Activated CD4-positive, alpha-beta T cell treated with anti-CD3 and anti-CD28 coated beads for 36 hours (primary cell): Measurements from ENCODE around the gene RIOK3. TPM values are rescaled to one million over a fixed set of nuclear protein-coding genes. Genes with fewer than 3 reads are reported as not detected.
"Not testable (repeated sequence)": the region's sequence is repeated elsewhere in the genome, so short reads cannot be mapped to it uniquely, and the experiment has no call there.

Experiments used
- ATAC-seq: fragments of 200-7000 bp; cut with Tn5 transposase; one replicate; pipeline ENCODE4 v1.10.0; 2021; ENCODE audit warnings: mild to moderate bottlenecking, moderate library complexity
- CTCF ChIA-PET: fragments of 350-600 bp; sonication (Branson Sonifier 250); formaldehyde crosslinking; loops from one replicate; lab custom pipeline; 2021; ENCODE audit warnings: antibody characterized with exemption; lab: Charles Lee
- POLR2A ChIA-PET: fragments of 350-600 bp; sonication (Branson Sonifier 250); formaldehyde crosslinking; loops from one replicate; lab custom pipeline; 2021; ENCODE audit warnings: antibody characterized with exemption, inconsistent platforms; lab: Charles Lee
- DNase-seq: peaks from one replicate; pipeline ENCODE4 v3.0.0-alpha.2; 2020
- H3K27ac Mint-ChIP-seq: one replicate; pipeline ENCODE4 v1.8.0; 2021; ENCODE audit warnings: mixed read lengths
- H3K27me3 Mint-ChIP-seq: one replicate; pipeline ENCODE4 v1.8.0; 2021; ENCODE audit warnings: mixed read lengths
- H3K36me3 Mint-ChIP-seq: one replicate; pipeline ENCODE4 v1.8.0; 2021; ENCODE audit warnings: low read depth, mixed read lengths
- H3K4me1 Mint-ChIP-seq: one replicate; pipeline ENCODE4 v1.8.0; 2021; ENCODE audit warnings: mixed read lengths
- H3K4me3 Mint-ChIP-seq: one replicate; pipeline ENCODE4 v1.8.0; 2021; ENCODE audit warnings: mild to moderate bottlenecking, moderate library complexity, mixed read lengths
- H3K9me3 Mint-ChIP-seq: one replicate; pipeline ENCODE4 v1.8.0; 2021; ENCODE audit warnings: low read depth, mixed read lengths
- intact Hi-C, 2 experiments: fragments of 100-400 bp; cut with DNase I in 1 of 2; cut with micrococcal nuclease in 1 of 2; formaldehyde crosslinking; loops; one replicate each; pipeline versions ENCODE4 v1.14.2 to v1.15.1; 2022 to 2024; cut with DNase I, micrococcal nuclease
- total RNA-seq, 2 experiments: library from RNA; stranded (reverse); gene quantifications; one replicate each; pipeline ENCODE4 v1.2.3, GENCODE V29; 2021

The RIOK3 gene
- total RNA-seq, 2 experiments from 2014 or later: 71.1 to 71.2 TPM

GRCh38 chr18:23428821-23429220 lies 24.3 kb upstream of the RIOK3 start:
- ATAC-seq: no peak
- Mint-ChIP-seq H3K4me1 (no peaks in the 10 kb centered on the region), H3K9me3 (no peaks in the 10 kb centered on the region), H3K4me3 (no peak overlapping the region), H3K27ac (no peak overlapping the region), H3K27me3 (no peaks in the 10 kb centered on the region), H3K36me3 (peaks cover 21% of the 10 kb centered on the region)
- intact Hi-C loops: no loop called here
- ChIA-PET CTCF (interaction anchor here (1.0 kb wide), 1 partner anchor 9 kb away, joined by 3 read pairs; a partner anchor contains a TSS), POLR2A (no interaction called here)
- no peak for DNase-seq

GRCh38 chr18:23429538-23429937 lies 23.5 kb upstream of the RIOK3 start:
- H3K27ac Mint-ChIP-seq, DNase-seq, ATAC-seq, H3K4me3 Mint-ChIP-seq, H3K9me3 Mint-ChIP-seq, H3K4me1 Mint-ChIP-seq, intact Hi-C loops, POLR2A ChIA-PET, H3K27me3 Mint-ChIP-seq: not testable (repeated sequence)
- CTCF ChIA-PET: interaction anchor here (1.0 kb wide), 1 partner anchor 8 kb away, joined by 3 read pairs; a partner anchor contains a TSS
- peaks cover 21% of the 10 kb centered on the region for H3K36me3 Mint-ChIP-seq

DNA sequence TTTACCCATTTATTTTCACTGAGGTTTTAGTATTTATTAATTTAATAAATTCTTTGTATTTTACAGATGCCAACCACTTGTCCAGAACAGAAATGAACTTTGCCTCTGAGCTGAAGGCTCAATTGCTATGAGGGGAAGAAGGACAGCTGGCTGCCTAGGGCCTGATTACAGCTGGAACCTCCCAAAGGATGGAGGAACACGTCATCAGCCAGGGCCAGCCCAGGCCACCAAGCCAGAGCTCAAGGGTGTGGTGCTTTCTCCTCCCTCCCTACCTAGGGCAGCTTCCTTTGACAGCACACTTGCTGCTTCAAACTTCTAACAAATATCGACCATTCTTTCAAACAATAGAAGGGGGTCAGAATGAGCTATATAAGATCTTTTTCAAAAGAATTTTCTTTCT lies 19.7 kb upstream of the RIOK3 start:
- Mint-ChIP-seq H3K27ac (no peak overlapping the region), H3K9me3 (no peaks in the 10 kb centered on the region), H3K4me1 (peaks cover 9% of the 10 kb centered on the region), H3K4me3 (no peak overlapping the region), H3K36me3 (peaks cover 17% of the 10 kb centered on the region), H3K27me3 (no peaks in the 10 kb centered on the region)
- POLR2A ChIA-PET: interaction anchor here (0.7 kb wide), 1 partner anchor 8 kb away, joined by 3 read pairs; no protein-coding TSS in a partner anchor
- intact Hi-C loops: no loop called here
- DNase-seq (no peak), ATAC-seq (no peak)
- CTCF ChIA-PET: interaction anchor here (1.8 kb wide), 1 partner anchor 22 kb away, joined by 9 read pairs; no protein-coding TSS in a partner anchor

GRCh38 chr18:23437357-23438045 lies 15.6 kb upstream of the RIOK3 start:
- DNase-seq (peak; percentile 91), ATAC-seq (peak; percentile 100)
- no peaks in the 10 kb centered on the region for H3K36me3 Mint-ChIP-seq
- H3K4me3 Mint-ChIP-seq: peak overlapping the region; percentile 93
- no peaks in the 10 kb centered on the region for H3K9me3 Mint-ChIP-seq
- POLR2A ChIA-PET: no interaction called here
- no peaks in the 10 kb centered on the region for H3K27me3 Mint-ChIP-seq
- CTCF ChIA-PET: interaction anchor here (0.7 to 1.0 kb wide), 2 partner anchors 8 to 311 kb away, joined by 3 read pairs; no protein-coding TSS in a partner anchor
- peaks cover 17% of the 10 kb centered on the region for H3K4me1 Mint-ChIP-seq
- H3K27ac Mint-ChIP-seq: peak overlapping the region; percentile 89
- intact Hi-C loops: loop anchor here (1.0 to 5.0 kb wide), 6 partner anchors 15 to 504 kb away; partner anchors contain the start of genes RIOK3 (in 2 of the 2), NPC1 (in 1 of the 2), RBBP8 (in 1 of the 2) and RMC1 (in 1 of the 2)

DNA sequence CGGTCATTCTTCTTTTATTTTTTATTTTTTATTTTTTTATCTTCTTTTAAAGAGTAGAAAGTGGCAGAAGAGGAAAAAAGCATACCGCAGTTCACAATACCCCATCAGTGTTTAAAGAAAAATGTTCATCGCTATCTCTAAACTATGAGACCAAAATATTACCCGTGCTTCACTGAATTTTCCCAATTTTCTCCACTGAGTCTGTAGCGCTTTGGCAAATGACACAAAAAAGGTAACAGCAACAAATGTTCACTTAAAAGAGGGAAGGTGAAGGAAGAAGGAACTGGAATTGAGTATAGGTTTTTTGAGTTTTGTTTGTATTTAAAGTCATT lies 15.1 kb upstream of the RIOK3 start:
- POLR2A ChIA-PET: no interaction called here
- intact Hi-C loops: loop anchor here (2.0 to 5.0 kb wide), 2 partner anchors 15 to 206 kb away; partner anchors contain the start of gene RIOK3 (in 1 of the 2)

DNA sequence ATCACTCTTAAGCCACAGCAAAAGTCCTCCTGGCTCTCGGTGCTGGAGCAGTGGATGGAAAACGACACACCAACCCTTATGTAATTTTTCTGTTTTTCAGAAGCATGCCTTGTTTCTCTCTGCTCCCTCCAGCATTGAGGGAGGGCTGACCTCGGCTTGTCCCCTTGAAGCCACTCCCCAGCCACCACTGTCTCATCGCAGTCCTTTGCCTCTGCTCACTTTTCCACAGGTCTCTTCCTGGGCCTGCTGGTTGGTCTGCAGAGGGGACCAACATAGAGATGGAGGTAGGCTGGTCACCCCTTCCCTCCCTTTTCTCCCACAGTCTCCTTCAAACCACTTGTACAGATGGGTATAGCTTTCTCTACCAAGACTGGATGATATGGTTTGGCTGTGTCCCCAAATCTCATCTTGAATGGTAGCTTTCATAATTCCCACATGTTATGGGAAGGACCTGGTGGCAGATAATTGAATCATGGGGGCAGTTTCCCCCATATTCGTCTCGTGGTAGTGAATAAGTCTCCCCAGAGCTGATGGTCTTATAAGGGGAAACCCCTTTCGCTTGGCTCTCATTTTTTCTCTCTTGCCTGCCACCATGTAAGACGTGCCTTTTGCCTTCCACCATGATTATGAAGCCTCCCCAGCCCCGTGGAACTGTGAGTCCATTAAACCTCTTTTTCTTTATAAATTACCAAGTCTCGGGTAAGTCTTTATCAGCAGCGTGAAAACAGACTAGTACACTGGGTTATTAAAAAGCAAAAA lies 14.3 kb upstream of the RIOK3 start:
- CTCF ChIA-PET: interaction anchor here (0.6 to 1.1 kb wide), 2 partner anchors 27 to 399 kb away, joined by 3 to 4 read pairs; no protein-coding TSS in a partner anchor
- no peaks in the 10 kb centered on the region for H3K36me3 Mint-ChIP-seq
- intact Hi-C loops: loop anchor here (2.0 to 5.0 kb wide), 2 partner anchors 14 to 206 kb away; partner anchors contain the start of gene RIOK3 (in 1 of the 2)
- no peaks in the 10 kb centered on the region for H3K9me3 Mint-ChIP-seq
- H3K4me3 Mint-ChIP-seq: peak overlapping the region; percentile 93
- DNase-seq (no peak), ATAC-seq (no peak)
- POLR2A ChIA-PET: no interaction called here
- peaks cover 17% of the 10 kb centered on the region for H3K4me1 Mint-ChIP-seq
- H3K27ac Mint-ChIP-seq: no peak overlapping the region
- H3K27me3 Mint-ChIP-seq: no peaks in the 10 kb centered on the region

More for the DNA sequence above, 15.1 kb upstream of the RIOK3 start:
- Mint-ChIP-seq H3K27ac (peak overlapping the region; percentile 61), H3K9me3 (no peaks in the 10 kb centered on the region), H3K4me3 (peak overlapping the region; percentile 93), H3K4me1 (peaks cover 17% of the 10 kb centered on the region), H3K27me3 (no peaks in the 10 kb centered on the region), H3K36me3 (no peaks in the 10 kb centered on the region)
- no peak for DNase-seq
- ATAC-seq: no peak
- CTCF ChIA-PET: interaction anchor here (0.7 to 1.0 kb wide), 2 partner anchors 9 to 311 kb away, joined by 3 read pairs; no protein-coding TSS in a partner anchor

GRCh38 chr18:23440131-23440530 lies 13.0 kb upstream of the RIOK3 start:
- Mint-ChIP-seq H3K9me3 (no peaks in the 10 kb centered on the region), H3K36me3 (no peaks in the 10 kb centered on the region), H3K4me3 (no peak overlapping the region), H3K27me3 (no peaks in the 10 kb centered on the region), H3K27ac (no peak overlapping the region), H3K4me1 (peaks cover 17% of the 10 kb centered on the region)
- CTCF ChIA-PET: no interaction called here
- no peak for DNase-seq
- intact Hi-C loops: no loop called here
- ATAC-seq: no peak
- POLR2A ChIA-PET: interaction anchor here (0.6 kb wide), 1 partner anchor 287 kb away, joined by 3 read pairs; no protein-coding TSS in a partner anchor

- no peak for ATAC-seq
- DNase-seq: no peak
- ChIA-PET POLR2A (no interaction called here), CTCF (interaction anchor here (1.0 kb wide), 1 partner anchor 10 kb away, joined by 5 read pairs; the partner anchor contains the start of gene RIOK3)
- no peaks in the 10 kb centered on the region for H3K9me3 Mint-ChIP-seq
- H3K27ac Mint-ChIP-seq: no peak overlapping the region
- no peaks in the 10 kb centered on the region for H3K36me3 Mint-ChIP-seq
- no peak overlapping the region for H3K4me3 Mint-ChIP-seq
- H3K4me1 Mint-ChIP-seq: peaks cover 12% of the 10 kb centered on the region
- intact Hi-C loops: no loop called here
- H3K27me3 Mint-ChIP-seq: no peaks in the 10 kb centered on the region
Observed at GRCh38 chr18:23442958-23443357, 10.1 kb upstream of the RIOK3 start.

GRCh38 chr18:23448291-23448690 lies 4.8 kb upstream of the RIOK3 start:
- POLR2A ChIA-PET: no interaction called here
- DNase-seq (no peak), ATAC-seq (no peak)
- Mint-ChIP-seq H3K36me3 (no peaks in the 10 kb centered on the region), H3K4me1 (peaks cover 12% of the 10 kb centered on the region), H3K27me3 (no peaks in the 10 kb centered on the region), H3K27ac (no peak overlapping the region), H3K4me3 (no peak overlapping the region), H3K9me3 (no peaks in the 10 kb centered on the region)
- intact Hi-C loops: no loop called here
- CTCF ChIA-PET: no interaction called here

- intact Hi-C loops: loop anchor here in 1 of 2 experiments (5.0 to 10.0 kb wide), 3 partner anchors 218 to 1835 kb away; partner anchors contain the start of genes IMPACT and SNRPD1
- H3K4me3 Mint-ChIP-seq: no peak overlapping the region
- CTCF ChIA-PET: interaction anchor here (0.6 kb wide), 1 partner anchor 67 kb away, joined by 7 read pairs; no protein-coding TSS in a partner anchor
- no peaks in the 10 kb centered on the region for H3K27me3 Mint-ChIP-seq
- H3K36me3 Mint-ChIP-seq: peaks cover 2% of the 10 kb centered on the region
- ATAC-seq (no peak), DNase-seq (no peak)
- H3K9me3 Mint-ChIP-seq: no peaks in the 10 kb centered on the region
- H3K27ac Mint-ChIP-seq: no peak overlapping the region
- POLR2A ChIA-PET: interaction anchor here (0.7 kb wide), 1 partner anchor 348 kb away, joined by 4 read pairs; no protein-coding TSS in a partner anchor
- H3K4me1 Mint-ChIP-seq: peaks cover 24% of the 10 kb centered on the region
Observed at GRCh38 chr18:23450022-23450421, 3.1 kb upstream of the RIOK3 start.

GRCh38 chr18:23451011-23451410 lies 2.1 kb upstream of the RIOK3 start:
- ChIA-PET POLR2A (no interaction called here), CTCF (no interaction called here)
- DNase-seq (no peak), ATAC-seq (no peak)
- peaks cover 27% of the 10 kb centered on the region for H3K4me1 Mint-ChIP-seq
- H3K9me3 Mint-ChIP-seq: no peaks in the 10 kb centered on the region
- H3K27me3 Mint-ChIP-seq: no peaks in the 10 kb centered on the region
- no peak overlapping the region for H3K4me3 Mint-ChIP-seq
- intact Hi-C loops: loop anchor here in 1 of 2 experiments (5.0 to 10.0 kb wide), 3 partner anchors 219 to 1836 kb away; partner anchors contain the start of genes IMPACT and SNRPD1
- H3K27ac Mint-ChIP-seq: no peak overlapping the region
- H3K36me3 Mint-ChIP-seq: peaks cover 5% of the 10 kb centered on the region
